Ramos (cell line): ENCODE results near the gene MTHFD1L.
"Not testable (repeated sequence)": the region's sequence is repeated elsewhere in the genome, so short reads cannot be mapped to it uniquely, and the experiment has no call there.

Source experiments
- in situ Hi-C: fragments of 300-500 bp; cut with MboI; formaldehyde crosslinking; loops from one replicate; pipeline ENCODE4 v1.14.3; 2022; ENCODE audit warnings: low sequenced_read_pairs; ENCODE audit not compliant: unreplicated experiment

The MTHFD1L gene

DNA sequence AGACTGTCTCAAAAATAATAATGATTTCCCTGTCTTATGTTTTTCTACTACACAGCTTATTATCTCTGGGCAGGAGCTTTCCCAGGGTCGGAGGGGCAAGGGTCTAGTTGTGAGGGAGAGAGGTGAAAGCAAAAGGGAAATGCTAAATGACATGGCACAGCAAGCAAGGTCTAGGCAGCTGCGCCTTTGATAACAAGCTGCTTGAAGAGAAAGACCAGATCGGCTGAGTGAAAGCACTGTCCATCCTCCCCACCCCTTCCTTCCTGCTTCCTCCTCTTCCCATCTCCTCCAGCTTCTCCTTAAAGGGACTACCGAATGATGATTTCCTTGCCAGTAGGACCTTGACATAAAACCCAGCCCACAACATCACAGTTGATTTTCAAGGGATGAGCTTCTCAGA, 216.2 kb downstream of the MTHFD1L start:
- in situ Hi-C loops: no loop called here

DNA sequence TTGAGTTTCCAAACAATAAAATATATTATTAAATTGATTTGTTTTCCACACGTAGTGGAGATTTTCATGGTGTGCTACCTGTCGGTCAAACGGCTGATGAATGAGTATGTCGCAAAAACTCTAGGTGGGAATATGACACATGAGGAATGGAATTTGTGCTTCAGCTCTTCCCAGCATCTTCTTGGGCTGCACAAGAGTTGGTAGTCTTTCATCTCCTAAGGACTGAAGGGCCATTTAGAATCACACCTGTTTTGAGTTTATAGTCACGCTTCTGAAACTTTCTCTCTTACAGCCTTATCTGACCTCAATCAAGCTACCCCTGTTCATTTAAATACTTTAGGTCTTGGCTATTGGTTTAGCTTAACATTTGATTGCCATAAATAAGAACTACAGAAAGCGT, 216.6 kb downstream of the MTHFD1L start:
- in situ Hi-C loops: no loop called here

DNA sequence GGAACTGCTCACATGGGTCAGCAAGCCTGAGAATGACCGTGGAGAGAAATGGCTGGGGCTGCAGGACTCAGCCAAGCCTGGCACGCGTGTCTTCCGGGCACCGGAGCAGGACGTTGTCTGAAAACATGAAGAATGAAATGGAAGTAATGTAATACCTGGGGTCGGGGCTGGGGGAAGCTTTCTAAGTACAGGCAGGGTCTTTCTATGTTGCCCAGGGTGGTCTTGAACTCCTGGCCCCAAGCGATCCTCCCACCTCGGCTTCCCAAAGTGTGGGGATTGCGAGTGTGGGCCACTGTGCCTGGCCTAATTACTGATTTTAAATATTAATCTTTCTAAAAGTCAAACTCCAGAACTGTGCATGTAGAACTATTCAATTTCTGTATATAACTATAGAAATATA, 218.8 kb downstream of the MTHFD1L start:
- in situ Hi-C loops: no loop called here

DNA sequence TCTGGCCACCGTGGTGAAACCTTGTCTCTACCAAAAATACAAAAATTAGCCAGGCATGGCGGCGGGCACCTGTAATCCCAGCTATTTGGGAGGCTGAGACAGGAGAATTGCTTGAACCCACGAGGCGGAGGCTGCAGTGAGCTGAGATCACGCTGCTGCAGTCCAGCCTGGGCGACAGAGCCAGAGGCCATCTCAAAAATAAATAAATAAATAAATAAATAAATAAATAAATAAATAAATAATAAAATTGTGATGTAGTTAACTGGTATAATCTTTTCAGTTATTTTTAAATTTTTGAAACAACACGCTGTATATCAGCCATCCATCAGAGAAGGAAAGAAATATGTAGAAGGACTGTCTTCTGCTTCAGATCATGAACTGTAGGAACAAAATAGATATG, 221.6 kb downstream of the MTHFD1L start:
- in situ Hi-C loops: not testable (repeated sequence)

GRCh38 chr6:151087861-151088598, 222.5 kb downstream of the MTHFD1L start:
- in situ Hi-C loops: no loop called here

DNA sequence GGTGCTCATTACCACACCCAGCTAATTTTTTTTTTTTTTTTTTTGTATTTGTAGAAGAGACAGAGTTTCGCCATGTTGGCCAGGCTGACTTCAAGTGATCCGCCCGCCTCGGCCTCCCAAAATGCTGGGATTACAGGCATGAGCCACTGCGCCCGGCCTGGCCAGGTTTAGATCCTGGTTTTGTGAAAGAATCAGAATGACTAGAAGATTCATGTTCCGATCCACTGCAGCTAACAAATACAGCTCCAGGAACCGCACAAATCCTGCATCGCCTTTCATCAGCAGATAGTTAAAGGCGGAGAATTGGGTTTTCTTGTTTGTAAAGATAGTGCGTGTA, 223.1 kb downstream of the MTHFD1L start:
- in situ Hi-C loops: no loop called here

- in situ Hi-C loops: no loop called here
Observed at GRCh38 chr6:151088963-151089362, 223.5 kb downstream of the MTHFD1L start.

DNA sequence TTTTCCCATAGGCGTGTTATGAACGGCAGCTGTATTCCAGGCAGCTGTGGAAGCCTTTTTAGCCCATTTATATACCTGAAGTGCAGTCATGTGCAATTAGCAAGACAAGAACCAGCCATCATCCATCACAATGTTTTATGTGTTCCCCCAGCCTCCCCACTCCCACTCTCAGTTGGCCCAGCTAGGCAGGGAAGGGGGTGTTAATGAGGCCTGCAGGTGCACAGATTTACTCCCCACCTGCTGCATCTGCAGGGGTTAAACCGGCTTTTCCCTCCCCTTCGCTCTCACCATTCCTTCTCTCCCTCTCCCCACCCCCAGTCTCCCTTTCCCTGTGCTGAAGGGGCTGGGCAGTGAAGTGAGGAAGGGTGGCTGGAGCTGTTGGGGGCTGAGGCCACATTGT, 224.5 kb downstream of the MTHFD1L start:
- in situ Hi-C loops: no loop called here

DNA sequence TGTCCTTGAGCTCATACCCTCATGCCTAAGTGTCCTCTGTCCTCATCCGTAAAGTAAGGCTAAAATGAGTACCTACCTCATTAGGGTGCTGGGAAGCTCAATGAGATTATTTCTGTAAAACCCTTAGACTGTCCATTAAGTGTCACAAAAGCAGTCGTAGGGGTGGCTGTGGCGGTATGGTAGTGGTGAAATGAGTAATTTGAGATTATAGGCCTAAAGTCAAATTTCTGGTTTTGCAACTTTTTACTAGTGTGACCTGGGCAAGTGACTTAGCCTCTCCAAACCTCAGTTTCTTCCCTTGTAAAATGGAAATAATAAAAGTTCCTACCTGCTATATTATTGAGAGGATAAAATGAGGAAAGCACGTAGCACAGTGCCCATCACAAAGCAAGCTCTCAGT, 226.1 kb downstream of the MTHFD1L start:
- in situ Hi-C loops: no loop called here

GRCh38 chr6:151092591-151092990, 227.1 kb downstream of the MTHFD1L start:
- in situ Hi-C loops: no loop called here

DNA sequence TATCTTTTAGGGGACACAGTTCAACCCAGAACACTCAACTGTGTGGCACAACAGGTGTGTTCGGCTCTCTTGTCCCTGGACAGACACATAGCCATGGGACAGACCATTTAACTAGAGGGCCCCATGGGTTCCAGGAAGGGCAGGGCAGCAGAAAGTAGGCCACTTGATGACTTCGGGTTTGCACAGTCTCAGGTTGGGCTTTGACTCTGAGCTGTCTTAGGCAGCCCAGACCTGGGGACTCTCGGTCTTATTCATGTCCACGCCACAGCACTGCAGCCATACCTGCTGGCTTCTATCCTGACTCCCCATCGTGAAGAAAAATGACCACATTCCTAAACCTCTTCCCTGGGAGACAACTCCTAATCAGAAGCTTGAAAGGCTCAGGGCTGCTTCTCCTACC, 228.2 kb downstream of the MTHFD1L start:
- in situ Hi-C loops: no loop called here

DNA sequence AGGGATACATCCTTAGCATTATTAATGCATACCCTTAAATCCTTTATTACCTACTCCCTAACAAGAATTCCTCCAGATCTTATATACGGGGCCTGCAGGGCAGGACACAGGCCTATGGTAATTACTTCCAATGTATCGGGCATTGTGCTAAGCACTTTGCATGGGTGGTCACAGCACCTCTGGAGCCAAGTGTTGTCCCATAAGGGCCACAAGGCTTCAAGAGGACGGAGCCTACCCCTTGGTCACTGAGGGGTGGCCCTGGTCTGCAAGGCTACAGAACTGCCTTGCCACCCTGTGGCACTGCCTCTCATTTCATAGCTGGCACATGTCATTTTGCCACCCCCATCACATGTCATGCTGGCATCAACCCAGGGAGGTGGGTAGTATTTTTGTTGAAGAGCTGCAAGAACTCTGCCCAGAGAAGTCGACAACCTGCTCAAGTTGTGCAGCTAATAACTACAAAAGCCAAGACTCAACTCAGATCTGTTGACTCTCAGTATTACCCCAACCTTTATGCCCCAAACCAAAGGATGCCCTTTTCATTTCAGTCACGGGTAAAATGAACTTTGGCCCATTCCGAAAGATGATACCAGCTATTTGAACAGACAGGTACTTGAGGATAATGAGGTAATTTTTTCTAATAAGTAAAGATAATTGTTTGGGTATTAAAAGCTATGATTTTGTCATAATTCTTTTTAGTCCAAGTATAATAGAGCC, 230.2 kb downstream of the MTHFD1L start:
- in situ Hi-C loops: no loop called here

- in situ Hi-C loops: no loop called here
Observed at GRCh38 chr6:151096255-151096612, 230.7 kb downstream of the MTHFD1L start.

DNA sequence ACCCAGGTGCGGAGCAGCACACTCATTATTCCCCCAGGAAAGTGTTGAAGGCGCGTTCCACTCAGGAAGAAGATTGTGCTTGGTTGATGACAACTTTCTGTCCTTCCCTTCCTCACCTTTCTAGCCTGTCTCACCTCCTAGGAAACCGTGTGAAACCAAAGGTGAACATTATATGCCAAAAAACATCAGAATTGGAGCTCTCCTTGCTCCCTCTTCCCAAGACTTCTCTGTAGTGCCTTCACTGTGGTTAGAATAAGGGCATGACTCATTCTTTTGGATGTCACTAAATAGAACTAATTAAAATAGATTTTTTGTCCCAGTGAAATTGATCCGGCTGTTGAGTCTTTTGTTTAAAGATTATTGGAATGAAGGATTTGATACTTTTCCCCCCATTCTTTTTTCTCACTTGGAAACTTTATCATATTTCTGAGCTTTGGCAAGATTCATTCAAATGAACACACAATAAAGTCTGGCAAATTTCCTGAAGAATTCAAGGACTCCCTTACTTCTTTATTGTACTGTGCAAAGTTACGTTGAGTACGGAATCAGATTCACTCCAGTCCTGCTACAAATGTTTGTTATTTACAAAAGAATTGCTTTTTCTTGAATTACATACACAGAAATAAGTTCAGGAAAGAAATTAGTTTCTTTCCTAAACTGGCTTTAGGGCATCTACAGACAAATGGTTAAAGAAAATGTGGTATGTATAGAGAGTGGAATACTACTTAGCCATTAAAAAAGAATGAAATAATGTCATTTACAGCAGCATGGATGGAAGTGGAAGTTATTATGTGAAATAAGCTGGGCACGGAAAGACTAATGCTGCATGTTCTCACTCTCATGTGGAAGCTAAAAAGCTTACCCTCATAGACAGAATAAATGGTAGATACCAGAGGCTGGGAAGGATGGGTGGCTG, 231.4 kb downstream of the MTHFD1L start:
- in situ Hi-C loops: no loop called here

GRCh38 chr6:151098166-151098565, 232.7 kb downstream of the MTHFD1L start:
- in situ Hi-C loops: no loop called here

DNA sequence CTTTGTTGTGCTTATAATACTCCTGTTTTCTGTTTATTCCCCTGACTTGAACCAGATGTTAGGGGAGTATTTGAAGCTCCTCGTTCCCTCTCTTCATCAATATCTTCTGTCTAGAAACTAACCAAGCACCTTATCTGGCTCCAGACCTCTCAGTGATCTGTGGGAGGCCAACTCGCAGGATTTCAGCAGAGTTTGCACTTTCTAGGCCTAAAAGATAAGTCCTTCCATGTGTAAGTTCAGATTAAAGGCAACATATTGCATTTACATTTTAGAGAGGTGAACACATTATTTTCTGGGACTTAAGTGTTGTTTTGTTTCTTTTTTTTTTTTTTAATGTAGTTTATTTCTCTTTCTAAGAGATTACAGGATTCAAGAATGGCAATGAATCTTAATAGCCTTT, 234.8 kb downstream of the MTHFD1L start:
- in situ Hi-C loops: no loop called here

- in situ Hi-C loops: no loop called here
Observed at GRCh38 chr6:151101161-151101815, 235.8 kb downstream of the MTHFD1L start.

DNA sequence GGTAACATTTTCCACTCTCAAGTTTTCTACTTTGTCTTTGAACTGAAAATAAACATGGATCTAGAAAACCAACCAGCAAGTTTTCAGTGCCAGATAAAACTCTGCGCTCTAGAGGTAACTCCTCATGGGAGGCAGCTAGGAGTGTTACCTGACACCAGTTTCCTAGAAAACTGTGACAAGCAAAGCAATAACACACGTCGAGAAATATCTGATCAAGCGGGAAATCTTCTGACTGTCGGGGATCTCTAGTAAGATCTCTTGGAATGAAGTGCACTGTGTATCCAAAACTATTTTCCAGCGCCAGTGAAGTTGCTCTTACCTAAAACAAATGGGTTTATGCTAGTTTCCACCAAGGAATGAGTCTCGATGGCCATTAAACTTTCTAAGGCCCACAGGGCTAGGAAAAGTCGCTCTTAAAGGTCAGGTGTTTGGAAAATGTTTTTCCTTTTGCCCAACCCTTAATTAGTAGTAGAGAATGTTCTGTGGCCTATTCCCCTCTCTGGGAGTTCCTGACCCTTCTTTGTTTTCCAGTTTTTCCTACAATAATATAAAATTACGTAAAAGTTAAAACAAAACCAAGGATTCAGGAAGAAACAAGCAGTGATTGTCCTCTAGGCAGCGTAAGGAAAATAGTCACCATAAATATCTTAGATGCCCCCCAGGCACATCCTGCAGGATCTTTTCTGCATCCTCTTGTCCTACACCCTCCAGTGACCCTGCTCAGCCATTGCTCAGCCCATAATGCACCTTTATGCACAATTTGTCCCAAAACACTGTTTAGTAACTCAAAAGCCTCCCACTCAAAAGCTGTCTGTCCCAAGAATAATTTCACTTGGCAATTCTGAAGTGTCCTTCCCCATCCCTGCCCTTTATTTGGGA, 236.6 kb downstream of the MTHFD1L start:
- in situ Hi-C loops: no loop called here

DNA sequence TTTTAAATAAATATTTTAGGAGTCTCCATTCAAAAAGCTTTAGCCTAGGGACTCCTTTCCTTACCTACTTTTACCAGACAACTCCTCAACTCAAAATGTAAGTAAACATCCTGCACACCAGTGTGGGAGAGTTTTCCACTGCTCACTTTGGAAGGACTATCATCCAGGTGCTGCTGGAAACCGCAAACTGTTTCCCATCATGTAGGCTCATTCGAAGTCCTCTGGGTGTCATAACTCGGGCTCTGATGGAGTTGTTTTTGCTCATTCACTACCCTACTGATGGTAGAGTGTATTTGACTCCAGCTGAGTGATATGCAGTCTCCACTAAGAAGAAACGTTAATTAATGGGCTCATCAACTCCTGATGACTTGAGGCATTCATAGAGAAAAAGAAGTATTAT, 237.8 kb downstream of the MTHFD1L start:
- in situ Hi-C loops: no loop called here
